HepG2 (cell line): ENCODE results near the gene CCDC201. TPM values are rescaled to one million over a fixed set of nuclear protein-coding genes. Genes with fewer than 3 reads are reported as not detected.
A peak's percentile ranks its signal among the peaks of the same experiment; 100 is the strongest.

Source experiments
- ARNTL ChIP-seq: sonication (generic); formaldehyde crosslinking; IDR thresholded peaks from 2 replicates; pipeline ENCODE4 v1.4.0; 2020; ENCODE audit warnings: mild to moderate bottlenecking, missing genetic modification reagents
- ELF3 ChIP-seq: IDR thresholded peaks from 2 replicates; pipeline ENCODE4 v1.6.1; 2016; ENCODE audit warnings: missing genetic modification reagents, missing compliant biosample characterization
- MED1 ChIP-seq: sonication (generic); formaldehyde crosslinking; IDR thresholded peaks from 2 replicates; pipeline ENCODE4 v1.4.0; 2020; ENCODE audit warnings: missing genetic modification reagents
- MEF2D ChIP-seq: sonication (generic); formaldehyde crosslinking; IDR thresholded peaks from 2 replicates; pipeline ENCODE4 v1.5.1; 2020; ENCODE audit warnings: mild to moderate bottlenecking, missing genetic modification reagents
- MYNN ChIP-seq: sonication (generic); formaldehyde crosslinking; IDR thresholded peaks from 2 replicates; pipeline ENCODE4 v1.4.0; 2020; ENCODE audit warnings: mild to moderate bottlenecking, low read depth, missing genetic modification reagents
- PRDM4 ChIP-seq: sonication (generic); formaldehyde crosslinking; IDR thresholded peaks from 2 replicates; pipeline ENCODE4 v1.9.0; 2021; ENCODE audit warnings: missing genetic modification reagents, borderline replicate concordance
- PTBP1 ChIP-seq: fragments of 200-400 bp; formaldehyde crosslinking; IDR thresholded peaks from 2 replicates; pipeline ENCODE4 v1.6.1; 2018; ENCODE audit warnings: low read length, low read depth; ENCODE audit not compliant: poor library complexity, severe bottlenecking
- RARG ChIP-seq: sonication (generic); formaldehyde crosslinking; IDR thresholded peaks from 2 replicates; pipeline ENCODE4 v1.4.0; 2020; ENCODE audit warnings: low read depth, mild to moderate bottlenecking, missing genetic modification reagents
- XBP1 ChIP-seq: sonication (generic); formaldehyde crosslinking; IDR thresholded peaks from 2 replicates; pipeline ENCODE4 v1.5.0; 2020; ENCODE audit warnings: missing genetic modification reagents
- ZFP36L1 ChIP-seq: sonication (generic); formaldehyde crosslinking; IDR thresholded peaks from 2 replicates; pipeline ENCODE4 v1.8.0; 2022; ENCODE audit warnings: mild to moderate bottlenecking, missing genetic modification reagents, moderate library complexity
- ZFP41 ChIP-seq: sonication (generic); formaldehyde crosslinking; IDR thresholded peaks from 2 replicates; pipeline ENCODE4 v1.4.0; 2020; ENCODE audit warnings: mild to moderate bottlenecking, missing genetic modification reagents, borderline replicate concordance
- ZFP82 ChIP-seq: sonication (generic); formaldehyde crosslinking; IDR thresholded peaks from 2 replicates; pipeline ENCODE4 v1.5.1; 2020; ENCODE audit warnings: mild to moderate bottlenecking, missing genetic modification reagents, borderline replicate concordance
- ZNF337 ChIP-seq: sonication (generic); formaldehyde crosslinking; IDR thresholded peaks from 2 replicates; pipeline ENCODE4 v1.5.1; 2020; ENCODE audit warnings: missing genetic modification reagents, low read depth, mild to moderate bottlenecking, borderline replicate concordance
- ZNF431 ChIP-seq: sonication (generic); formaldehyde crosslinking; IDR thresholded peaks from 2 replicates; pipeline ENCODE4 v1.9.0; 2022; ENCODE audit warnings: missing genetic modification reagents, low read depth, mild to moderate bottlenecking, borderline replicate concordance
- ZNF558 ChIP-seq: sonication (generic); formaldehyde crosslinking; IDR thresholded peaks from 2 replicates; pipeline ENCODE4 v1.9.0; 2022; ENCODE audit warnings: mild to moderate bottlenecking, missing genetic modification reagents, borderline replicate concordance
- ZNF564 ChIP-seq: sonication (generic); formaldehyde crosslinking; IDR thresholded peaks from 2 replicates; pipeline ENCODE4 v1.8.1; 2023; ENCODE audit warnings: mild to moderate bottlenecking, missing genetic modification reagents
- ZNF614 ChIP-seq: IDR thresholded peaks from 2 replicates; pipeline ENCODE4 v1.6.1; 2018; ENCODE audit warnings: missing biosample characterization, missing genetic modification reagents, inconsistent platforms, borderline replicate concordance
- ZNF615 ChIP-seq: sonication (generic); formaldehyde crosslinking; IDR thresholded peaks from 2 replicates; pipeline ENCODE4 v1.5.0; 2020; ENCODE audit warnings: mild to moderate bottlenecking, missing genetic modification reagents, borderline replicate concordance
- ZNF83 ChIP-seq: sonication (generic); formaldehyde crosslinking; IDR thresholded peaks from 2 replicates; pipeline ENCODE4 v1.4.0; 2020; ENCODE audit warnings: missing genetic modification reagents, mild to moderate bottlenecking, borderline replicate concordance
- polyA plus RNA-seq, 8 experiments: library from polyadenylated mRNA; depleted of rRNA in 3 of 8; stranded (reverse) in 7 of 8; unstranded in 1 of 8; fragments of >200 nt; fragmentation: Illumina TruSeq in 4 of 8; extraction: Trizol in 4 of 8; gene quantifications; 2 replicates each; pipeline versions ENCODE4 v1.2.1 to v1.2.3, GENCODE V29; 2011 to 2016; ENCODE audit warnings: low read depth in 4 of 8, missing spikeins in 1 of 8, mixed read lengths in 1 of 8; ENCODE audit not compliant: insufficient read depth in 1 of 8
- total RNA-seq, 5 experiments: library from RNA; depleted of rRNA; stranded (reverse); fragments of >200 nt; fragmentation: Illumina TruSeq; extraction: Trizol; gene quantifications; 2 replicates each; pipeline ENCODE4 v1.2.3, GENCODE V29; 2016; ENCODE audit warnings: low read depth in 1 of 5
- TF ChIP-seq, protein P1 (sequence below): sonication (generic); formaldehyde crosslinking; IDR thresholded peaks from 2 replicates; pipeline ENCODE4 v1.4.0; 2020; ENCODE audit warnings: mild to moderate bottlenecking, missing genetic modification reagents
- TF ChIP-seq, protein P2 (sequence below): sonication (generic); formaldehyde crosslinking; IDR thresholded peaks from 2 replicates; pipeline ENCODE4 v1.5.0; 2020; ENCODE audit warnings: missing genetic modification reagents
- TF ChIP-seq, protein P3 (sequence below): sonication (generic); formaldehyde crosslinking; IDR thresholded peaks from 2 replicates; pipeline ENCODE4 v1.8.0; 2022; ENCODE audit warnings: mild to moderate bottlenecking, missing genetic modification reagents, moderate library complexity

The CCDC201 gene
- total and polyA plus RNA-seq, 2 of the 13 experiments (the other 11 are each of a cell fraction or from before 2014, with no cell fraction given), result 0.92 TPM; not detected in 1

- no peak for TF ChIP-seq PTBP1
- peak; percentile 14; the same call in 1 of the 2 replicates for TF ChIP-seq ZNF337 (CRISPR knock-in tag)
- TF ChIP-seq ARNTL (CRISPR knock-in tag), result peak; percentile 31; the same call in 1 of the 2 replicates
- 0 out of 2 replicates have a peak, but pooled peaks have one; percentile 28 for TF ChIP-seq ZFP41 (CRISPR knock-in tag)
- TF ChIP-seq MYNN (CRISPR knock-in tag), result 0 out of 2 replicates have a peak, but pooled peaks have one; percentile 14
- peak; percentile 90; the same call in 1 of the 2 replicates for TF ChIP-seq ZNF431 (CRISPR knock-in tag)
- peak; percentile 45 for TF ChIP-seq ELF3 (CRISPR knock-in tag)
- peak; percentile 53 for TF ChIP-seq MED1 (CRISPR knock-in tag)
- peak; percentile 22; the same call in 1 of the 2 replicates for TF ChIP-seq MEF2D
- peak; percentile 58; the same call in 1 of the 2 replicates for TF ChIP-seq ZNF564 (CRISPR knock-in tag)
- peak; percentile 54; the same call in 1 of the 2 replicates for TF ChIP-seq ZNF558 (CRISPR knock-in tag)
- no peak; the same call in 1 of the 2 replicates for TF ChIP-seq ZNF615 (CRISPR knock-in tag)
- peak; percentile 79 for TF ChIP-seq ZFP36L1 (CRISPR knock-in tag)
- no peak; the same call in 1 of the 2 replicates for TF ChIP-seq ZNF614 (CRISPR knock-in tag)
- TF ChIP-seq, protein P1, sequence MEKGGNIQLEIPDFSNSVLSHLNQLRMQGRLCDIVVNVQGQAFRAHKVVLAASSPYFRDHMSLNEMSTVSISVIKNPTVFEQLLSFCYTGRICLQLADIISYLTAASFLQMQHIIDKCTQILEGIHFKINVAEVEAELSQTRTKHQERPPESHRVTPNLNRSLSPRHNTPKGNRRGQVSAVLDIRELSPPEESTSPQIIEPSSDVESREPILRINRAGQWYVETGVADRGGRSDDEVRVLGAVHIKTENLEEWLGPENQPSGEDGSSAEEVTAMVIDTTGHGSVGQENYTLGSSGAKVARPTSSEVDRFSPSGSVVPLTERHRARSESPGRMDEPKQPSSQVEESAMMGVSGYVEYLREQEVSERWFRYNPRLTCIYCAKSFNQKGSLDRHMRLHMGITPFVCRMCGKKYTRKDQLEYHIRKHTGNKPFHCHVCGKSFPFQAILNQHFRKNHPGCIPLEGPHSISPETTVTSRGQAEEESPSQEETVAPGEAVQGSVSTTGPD (CRISPR knock-in tag), result peak; percentile 56; the same call in 1 of the 2 replicates
- TF ChIP-seq PRDM4 (CRISPR knock-in tag), result 0 out of 2 replicates have a peak, but pooled peaks have one; percentile 12
- TF ChIP-seq, protein P2, sequence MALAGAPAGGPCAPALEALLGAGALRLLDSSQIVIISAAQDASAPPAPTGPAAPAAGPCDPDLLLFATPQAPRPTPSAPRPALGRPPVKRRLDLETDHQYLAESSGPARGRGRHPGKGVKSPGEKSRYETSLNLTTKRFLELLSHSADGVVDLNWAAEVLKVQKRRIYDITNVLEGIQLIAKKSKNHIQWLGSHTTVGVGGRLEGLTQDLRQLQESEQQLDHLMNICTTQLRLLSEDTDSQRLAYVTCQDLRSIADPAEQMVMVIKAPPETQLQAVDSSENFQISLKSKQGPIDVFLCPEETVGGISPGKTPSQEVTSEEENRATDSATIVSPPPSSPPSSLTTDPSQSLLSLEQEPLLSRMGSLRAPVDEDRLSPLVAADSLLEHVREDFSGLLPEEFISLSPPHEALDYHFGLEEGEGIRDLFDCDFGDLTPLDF, result 0 out of 2 replicates have a peak, but pooled peaks have one; percentile 23
- TF ChIP-seq, protein P3, sequence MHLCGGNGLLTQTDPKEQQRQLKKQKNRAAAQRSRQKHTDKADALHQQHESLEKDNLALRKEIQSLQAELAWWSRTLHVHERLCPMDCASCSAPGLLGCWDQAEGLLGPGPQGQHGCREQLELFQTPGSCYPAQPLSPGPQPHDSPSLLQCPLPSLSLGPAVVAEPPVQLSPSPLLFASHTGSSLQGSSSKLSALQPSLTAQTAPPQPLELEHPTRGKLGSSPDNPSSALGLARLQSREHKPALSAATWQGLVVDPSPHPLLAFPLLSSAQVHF, result 0 out of 2 replicates have a peak, but pooled peaks have one; percentile 16
- TF ChIP-seq ZFP82 (CRISPR knock-in tag), result no peak; the same call in 1 of the 2 replicates
- peak; percentile 18; the same call in 1 of the 2 replicates for TF ChIP-seq RARG
- 0 out of 2 replicates have a peak, but pooled peaks have one; percentile 64 for TF ChIP-seq XBP1 (CRISPR knock-in tag)
- TF ChIP-seq ZNF83, result no peak
Observed at GRCh38 chr7:45891462-45892402, 18.9 kb upstream of the CCDC201 start (continued).
